Gastroesophageal sphincter (tissue), 4 donors: ENCODE data around the gene ZNF804B. TPM values are rescaled to one million over a fixed set of nuclear protein-coding genes. Genes with fewer than 3 reads are reported as not detected.
A peak's percentile ranks its signal among the peaks of the same experiment; 100 is the strongest.

Source experiments
- ATAC-seq: fragments of 150-250 bp; one replicate; pipeline ENCODE4 v1.9.1; 2016; ENCODE audit warnings: mild to moderate bottlenecking, moderate library complexity
- H3K27ac ChIP-seq, 4 donors: fragments of 200-600 bp; sonication (generic) in 3 of 4; 1 replicate in 3 of 4; 2 replicates in 1 of 4; pipeline ENCODE4 v1.5.1; 2016 to 2019
- H3K27me3 ChIP-seq: fragments of 200-600 bp; sonication (generic); one replicate; pipeline ENCODE4 v1.5.1; 2019
- H3K36me3 ChIP-seq, 2 donors: fragments of 200-600 bp; sonication (generic); one replicate each; pipeline ENCODE4 v1.5.1; 2019; ENCODE audit warnings: control low read depth in 1 of 2
- H3K4me1 ChIP-seq, 3 donors: fragments of 200-600 bp; sonication (generic); 1 replicate in 2 of 3; 2 replicates in 1 of 3; pipeline ENCODE4 v1.5.1; 2016 to 2019; ENCODE audit warnings: control low read depth in 2 of 3
- H3K4me3 ChIP-seq, 2 donors: fragments of 200-600 bp; sonication (generic); one replicate each; pipeline ENCODE4 v1.5.1; 2019; ENCODE audit warnings: mild to moderate bottlenecking in 1 of 2, moderate library complexity in 1 of 2
- H3K9me3 ChIP-seq, 3 donors: fragments of 200-600 bp; sonication (generic); one replicate each; pipeline ENCODE4 v1.5.1; 2017 to 2019; ENCODE audit warnings: control low read depth in 2 of 3
- CTCF ChIP-seq, 4 experiments: fragments of 200-600 bp in 2 of 4; fragments of 450-650 bp in 2 of 4; sonication (generic) in 1 of 4; IDR thresholded peaks; one replicate each; pipeline ENCODE4 v1.5.1; 2017 to 2019; ENCODE audit warnings: antibody characterized with exemption in 4 of 4, mild to moderate bottlenecking in 2 of 4, moderate library complexity in 2 of 4
- EP300 ChIP-seq: sonication (generic); formaldehyde crosslinking; IDR thresholded peaks from one replicate; pipeline ENCODE4 v1.6.1; 2017; ENCODE audit warnings: antibody characterized with exemption, mild to moderate bottlenecking
- POLR2A ChIP-seq, 2 donors: fragments of 450-650 bp; IDR thresholded peaks; one replicate each; pipeline ENCODE4 v1.6.1; 2017; ENCODE audit warnings: antibody characterized with exemption in 2 of 2, mild to moderate bottlenecking in 2 of 2, moderate library complexity in 1 of 2
- POLR2AphosphoS5 ChIP-seq: sonication (generic); formaldehyde crosslinking; IDR thresholded peaks from one replicate; pipeline ENCODE4 v1.6.1; 2017; ENCODE audit warnings: antibody characterized with exemption
- WGBS, 2 donors: methylation state at CpG; one replicate each; pipeline ENCODE4 v1.1.5; 2018; ENCODE audit warnings: low coverage in 1 of 2; 5-methylcytosine and 5-hydroxymethylcytosine counted together
- total RNA-seq, 4 donors: library from RNA; depleted of rRNA; stranded (reverse); fragments of >200 nt; gene quantifications; one replicate each; pipeline ENCODE4 v1.1.0, GENCODE V29; 2016

ZNF804B gene
- total RNA-seq, 4 donors from 2014 or later = 0.13 TPM; not detected in 3

GRCh38 chr7:88915615-88916014 lies 156.1 kb downstream of the ZNF804B start:
- Histone ChIP-seq H3K4me1 (no peaks in the 10 kb centered on the region), H3K4me3 (no peak overlapping the region), H3K27me3 (no peaks in the 10 kb centered on the region), H3K27ac (no peak overlapping the region), H3K9me3 (no peaks in the 10 kb centered on the region), H3K36me3 (no peaks in the 10 kb centered on the region)
- TF ChIP-seq EP300 (no peak), POLR2A (IDR thresholded peaks at IDR 0.05) (no peak), CTCF (IDR thresholded peaks at IDR 0.05) (no peak), POLR2AphosphoS5 (no peak)
- no peak for ATAC-seq

- TF ChIP-seq CTCF (IDR thresholded peaks at IDR 0.05) (no peak), POLR2A (IDR thresholded peaks at IDR 0.05) (no peak), POLR2AphosphoS5 (no peak), EP300 (no peak)
- H3K9me3 ChIP-seq = no peaks in the 10 kb centered on the region
- H3K27me3 ChIP-seq = no peaks in the 10 kb centered on the region
- no peaks in the 10 kb centered on the region for H3K4me1 ChIP-seq
- no peak overlapping the region for H3K4me3 ChIP-seq
- ATAC-seq = no peak
- no peaks in the 10 kb centered on the region for H3K36me3 ChIP-seq
- H3K27ac ChIP-seq = no peak overlapping the region
- 60 to 73% methylated on average over 1 to 4 of the region's 4 CpGs for WGBS, 2 donors
Measured at GRCh38 chr7:88919478-88920131, 160.1 kb downstream of the ZNF804B start.

- TF ChIP-seq POLR2AphosphoS5 (no peak), POLR2A (IDR thresholded peaks at IDR 0.05) (no peak), CTCF (IDR thresholded peaks at IDR 0.05) (no peak), EP300 (no peak)
- Histone ChIP-seq H3K4me3 (no peak overlapping the region), H3K4me1 (peaks cover 0 to 5% (median 0%) of the 10 kb centered on the region in 3 donors), H3K27ac (no peak overlapping the region), H3K36me3 (no peaks in the 10 kb centered on the region), H3K9me3 (no peaks in the 10 kb centered on the region), H3K27me3 (no peaks in the 10 kb centered on the region)
- WGBS, 2 donors = 71 to 80% methylated on average over 2 of the region's 2 CpGs
- ATAC-seq = no peak
Measured at GRCh38 chr7:88922944-88923343, 163.4 kb downstream of the ZNF804B start.

GRCh38 chr7:88928276-88928675 lies 168.8 kb downstream of the ZNF804B start:
- Histone ChIP-seq H3K4me1 (peaks cover 0 to 17% (median 3%) of the 10 kb centered on the region in 3 donors), H3K36me3 (no peaks in the 10 kb centered on the region), H3K27ac (no peak overlapping the region), H3K4me3 (no peak overlapping the region), H3K27me3 (no peaks in the 10 kb centered on the region), H3K9me3 (no peaks in the 10 kb centered on the region)
- TF ChIP-seq POLR2AphosphoS5 (peak; percentile 30), EP300 (no peak), CTCF (IDR thresholded peaks at IDR 0.05) (no peak), POLR2A (IDR thresholded peaks at IDR 0.05) (no peak)
- ATAC-seq = no peak

GRCh38 chr7:88929719-88930118 lies 170.2 kb downstream of the ZNF804B start:
- Histone ChIP-seq H3K27ac (no peak overlapping the region), H3K27me3 (no peaks in the 10 kb centered on the region), H3K9me3 (no peaks in the 10 kb centered on the region), H3K4me1 (peaks cover 0 to 17% (median 3%) of the 10 kb centered on the region in 3 donors), H3K36me3 (no peaks in the 10 kb centered on the region), H3K4me3 (no peak overlapping the region)
- TF ChIP-seq POLR2AphosphoS5 = no peak
- ATAC-seq = no peak
- WGBS, 2 donors = 78 to 88% methylated on average over 3 of the region's 3 CpGs
